Neutrophil (primary cell): ENCODE results near the gene RAB7A.
A peak's percentile ranks its signal among the peaks of the same experiment; 100 is the strongest.

Experiments used
- H3K27ac ChIP-seq: fragments of 200-600 bp; sonication (generic); 2 replicates; pipeline ENCODE4 v1.5.1; 2016; ENCODE audit warnings: mild to moderate bottlenecking, moderate library complexity
- H3K27me3 ChIP-seq: fragments of 200-600 bp; sonication (generic); 2 replicates; pipeline ENCODE4 v1.6.0; 2016; ENCODE audit warnings: mild to moderate bottlenecking
- H3K36me3 ChIP-seq: fragments of 200-600 bp; sonication (generic); 2 replicates; pipeline ENCODE4 v1.5.1; 2017
- H3K4me1 ChIP-seq, 2 experiments: fragments of 200-600 bp in 1 of 2; sonication (generic) in 1 of 2; 1 replicate in 1 of 2; 2 replicates in 1 of 2; pipeline versions ENCODE4 v1.5.1 to v1.6.1; 2013 to 2016; ENCODE audit warnings: low read depth in 1 of 2, low read length in 1 of 2, mild to moderate bottlenecking in 1 of 2, moderate library complexity in 1 of 2; ENCODE audit not compliant: control insufficient read depth in 1 of 2, insufficient read depth in 1 of 2
- H3K4me3 ChIP-seq, 2 experiments: fragments of 200-600 bp in 1 of 2; sonication (generic) in 1 of 2; 1 replicate in 1 of 2; 2 replicates in 1 of 2; pipeline ENCODE4 v1.5.1; 2013 to 2016; ENCODE audit warnings: low read depth in 1 of 2, low read length in 1 of 2, mild to moderate bottlenecking in 1 of 2, moderate library complexity in 1 of 2
- H3K9me3 ChIP-seq: fragments of 200-600 bp; sonication (generic); 2 replicates; pipeline ENCODE4 v1.5.1; 2016
- CTCF ChIP-seq: fragments of 200-600 bp; sonication (generic); IDR thresholded peaks from 2 replicates; pipeline ENCODE4 v1.5.1; 2016; ENCODE audit warnings: antibody characterized with exemption

RAB7A gene

GRCh38 chr3:128853826-128854225, 127.8 kb downstream of the RAB7A start:
- peaks cover 42 to 53% of the 10 kb centered on the region in 2 experiments for H3K4me1 ChIP-seq
- H3K27me3 ChIP-seq = no peaks in the 10 kb centered on the region
- H3K36me3 ChIP-seq = no peaks in the 10 kb centered on the region
- H3K27ac ChIP-seq = peak overlapping the region; percentile 84
- H3K4me3 ChIP-seq = peak overlapping the region in 1 of 2 experiments; percentile 18
- no peak for TF ChIP-seq CTCF
- peaks cover 11% of the 10 kb centered on the region for H3K9me3 ChIP-seq

GRCh38 chr3:128854475-128854874, 128.5 kb downstream of the RAB7A start:
- Histone ChIP-seq H3K9me3 (peaks cover 17% of the 10 kb centered on the region), H3K4me1 (peaks cover 42 to 53% of the 10 kb centered on the region in 2 experiments), H3K36me3 (no peaks in the 10 kb centered on the region), H3K4me3 (peak overlapping the region; percentile 12 to 18), H3K27me3 (no peaks in the 10 kb centered on the region), H3K27ac (peak overlapping the region; percentile 84)
- no peak for TF ChIP-seq CTCF

GRCh38 chr3:128855569-128855968, 129.6 kb downstream of the RAB7A start:
- Histone ChIP-seq H3K27me3 (no peaks in the 10 kb centered on the region), H3K36me3 (no peaks in the 10 kb centered on the region), H3K4me1 (peaks cover 35 to 43% of the 10 kb centered on the region in 2 experiments), H3K4me3 (no peak overlapping the region), H3K9me3 (peaks cover 28% of the 10 kb centered on the region), H3K27ac (peak overlapping the region; percentile 84)
- TF ChIP-seq CTCF = no peak

GRCh38 chr3:128858167-128858566, 132.2 kb downstream of the RAB7A start:
- H3K4me1 ChIP-seq = peaks cover 34 to 38% of the 10 kb centered on the region in 2 experiments
- peaks cover 28% of the 10 kb centered on the region for H3K9me3 ChIP-seq

GRCh38 chr3:128859630-128860029, 133.6 kb downstream of the RAB7A start:
- Histone ChIP-seq H3K4me3 (no peak overlapping the region), H3K36me3 (no peaks in the 10 kb centered on the region), H3K27ac (no peak overlapping the region), H3K4me1 (peaks cover 30 to 33% of the 10 kb centered on the region in 2 experiments), H3K9me3 (peaks cover 28% of the 10 kb centered on the region), H3K27me3 (no peaks in the 10 kb centered on the region)
- no peak for TF ChIP-seq CTCF

More at GRCh38 chr3:128858167-128858566, 132.2 kb downstream of the RAB7A start:
- Histone ChIP-seq H3K36me3 (no peaks in the 10 kb centered on the region), H3K27me3 (no peaks in the 10 kb centered on the region), H3K4me3 (no peak overlapping the region), H3K27ac (no peak overlapping the region)
- no peak for TF ChIP-seq CTCF

- Histone ChIP-seq H3K4me1 (peaks cover 27 to 31% of the 10 kb centered on the region in 2 experiments), H3K36me3 (no peaks in the 10 kb centered on the region), H3K4me3 (no peak overlapping the region), H3K27ac (no peak overlapping the region), H3K27me3 (no peaks in the 10 kb centered on the region), H3K9me3 (peaks cover 28% of the 10 kb centered on the region)
- TF ChIP-seq CTCF = no peak
These were observed 135.5 kb downstream of the RAB7A start for GRCh38 chr3:128861491-128861890.
